ENCODE data around the gene SND1. TPM values are rescaled to one million over a fixed set of nuclear protein-coding genes. Genes with fewer than 3 reads are reported as not detected.
A peak's percentile ranks its signal among the peaks of the same experiment; 100 is the strongest.

The SND1 gene
- total and polyA plus RNA-seq, 12 donors, result 58.9 to 266 (median 132) TPM

DNA sequence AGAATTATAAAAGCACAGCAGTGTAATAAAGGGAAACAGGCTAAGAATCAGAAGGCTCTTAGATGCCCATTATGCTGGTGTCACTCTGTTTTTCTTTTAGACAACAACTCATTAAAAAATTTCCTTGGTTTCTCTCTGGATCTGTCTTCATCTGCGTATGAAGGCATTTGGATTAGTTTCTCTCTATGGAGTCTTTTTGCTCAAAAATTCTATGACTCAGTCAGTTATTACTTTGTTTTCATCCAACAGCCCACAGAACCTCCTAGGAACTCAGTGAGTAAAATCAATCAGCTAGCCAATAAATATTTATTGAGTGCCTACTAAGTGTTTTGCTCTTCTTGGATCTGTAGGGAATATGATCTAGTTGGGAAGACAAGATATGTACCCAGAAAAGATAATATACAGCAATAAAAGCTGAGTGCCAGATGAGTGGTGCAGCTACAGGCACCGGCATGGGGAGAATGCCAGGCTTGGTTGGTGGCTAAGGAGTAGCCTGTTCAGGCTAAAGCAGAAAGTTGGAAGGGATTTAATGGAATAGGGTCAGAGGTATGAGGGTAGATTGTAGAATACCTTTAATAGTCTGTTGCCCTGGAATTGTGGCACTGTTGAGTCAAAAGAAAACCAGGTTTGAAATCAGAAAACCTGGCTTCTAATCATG lies 223.1 kb downstream of the SND1 start:
- no peak overlapping the region for H3K4me3 ChIP-seq
- H3K27ac ChIP-seq, result peak overlapping the region in 3 of 5 donors; percentile 8 to 58 (median 27)
- H3K36me3 ChIP-seq (replicated peaks in 1 of 2), result no peaks in the 10 kb centered on the region
- intact Hi-C loops (cut with DNase I), result no loop called here
- DNase-seq, result no peak
- H3K27me3 ChIP-seq, result no peaks in the 10 kb centered on the region
- H3K9me3 ChIP-seq (replicated peaks in 1 of 3), result no peaks in the 10 kb centered on the region
- WGBS, 4 donors, result 77 to 86% (median 80%) methylated on average over 2 of the region's 2 CpGs
- TF ChIP-seq, protein P1, sequence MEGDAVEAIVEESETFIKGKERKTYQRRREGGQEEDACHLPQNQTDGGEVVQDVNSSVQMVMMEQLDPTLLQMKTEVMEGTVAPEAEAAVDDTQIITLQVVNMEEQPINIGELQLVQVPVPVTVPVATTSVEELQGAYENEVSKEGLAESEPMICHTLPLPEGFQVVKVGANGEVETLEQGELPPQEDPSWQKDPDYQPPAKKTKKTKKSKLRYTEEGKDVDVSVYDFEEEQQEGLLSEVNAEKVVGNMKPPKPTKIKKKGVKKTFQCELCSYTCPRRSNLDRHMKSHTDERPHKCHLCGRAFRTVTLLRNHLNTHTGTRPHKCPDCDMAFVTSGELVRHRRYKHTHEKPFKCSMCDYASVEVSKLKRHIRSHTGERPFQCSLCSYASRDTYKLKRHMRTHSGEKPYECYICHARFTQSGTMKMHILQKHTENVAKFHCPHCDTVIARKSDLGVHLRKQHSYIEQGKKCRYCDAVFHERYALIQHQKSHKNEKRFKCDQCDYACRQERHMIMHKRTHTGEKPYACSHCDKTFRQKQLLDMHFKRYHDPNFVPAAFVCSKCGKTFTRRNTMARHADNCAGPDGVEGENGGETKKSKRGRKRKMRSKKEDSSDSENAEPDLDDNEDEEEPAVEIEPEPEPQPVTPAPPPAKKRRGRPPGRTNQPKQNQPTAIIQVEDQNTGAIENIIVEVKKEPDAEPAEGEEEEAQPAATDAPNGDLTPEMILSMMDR (IDR thresholded peaks at IDR 0.05), result no peak
- no peak for TF ChIP-seq POLR2A (IDR thresholded peaks at IDR 0.05)
- peaks cover 18 to 27% of the 10 kb centered on the region in 2 donors for H3K4me1 ChIP-seq (replicated peaks in 1 of 2)

DNA sequence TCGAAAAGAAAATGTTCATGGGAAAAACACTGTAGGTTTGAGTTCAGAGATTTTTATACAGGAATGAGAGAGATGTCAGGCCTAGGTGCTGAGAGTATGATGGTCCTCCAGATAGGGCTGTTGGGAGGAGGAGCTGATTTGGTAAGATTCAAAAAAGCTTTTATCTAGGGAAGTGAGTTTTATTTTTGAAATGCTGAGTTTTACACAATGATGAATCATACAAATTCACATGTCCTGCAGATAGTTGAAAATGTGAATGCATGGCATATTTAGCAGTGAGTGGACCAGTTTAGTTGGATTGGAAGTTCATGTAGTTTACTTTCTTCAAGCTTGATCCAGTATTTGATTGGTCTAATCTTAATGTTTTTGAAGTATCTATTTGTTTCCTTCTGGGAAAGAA lies 224.4 kb downstream of the SND1 start:
- Histone ChIP-seq H3K36me3 (replicated peaks in 1 of 2) (no peaks in the 10 kb centered on the region), H3K4me3 (no peak overlapping the region), H3K9me3 (replicated peaks in 1 of 3) (no peaks in the 10 kb centered on the region), H3K27me3 (no peaks in the 10 kb centered on the region), H3K27ac (peak overlapping the region in 2 of 5 donors; percentile 27 to 58), H3K4me1 (replicated peaks in 1 of 2) (peaks cover 18 to 27% of the 10 kb centered on the region in 2 donors)
- TF ChIP-seq, protein P1 (IDR thresholded peaks at IDR 0.05), result no peak
- no peak for TF ChIP-seq POLR2A (IDR thresholded peaks at IDR 0.05)
- intact Hi-C loops (cut with DNase I), result no loop called here
- WGBS, 4 donors, result 79 to 93% (median 84%) methylated on average over 1 of the region's 1 CpG
- DNase-seq, result no peak

DNA sequence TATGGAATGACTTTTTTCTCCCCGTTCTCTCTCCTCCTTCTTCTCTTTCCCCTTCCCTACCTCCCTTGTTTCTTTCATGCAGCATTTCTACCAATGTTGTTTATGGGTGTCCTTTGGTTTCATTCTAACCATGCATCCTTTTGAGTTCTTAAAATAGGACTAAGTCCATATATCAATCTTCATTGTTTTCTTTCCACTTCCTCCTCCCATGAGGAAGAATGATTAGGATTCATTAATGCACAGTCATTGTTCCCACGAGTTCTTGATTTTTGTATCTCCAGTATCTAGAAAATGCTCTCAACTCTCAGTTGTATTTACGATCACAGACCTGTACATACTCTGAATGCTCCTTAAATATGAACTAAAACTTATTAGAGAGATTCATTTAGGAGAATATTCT lies 226.0 kb downstream of the SND1 start:
- TF ChIP-seq POLR2A (IDR thresholded peaks at IDR 0.05), result no peak
- TF ChIP-seq, protein P1 (IDR thresholded peaks at IDR 0.05), result no peak
- no peaks in the 10 kb centered on the region for H3K9me3 ChIP-seq (replicated peaks in 1 of 3)
- no peak for DNase-seq
- WGBS, 4 donors, result 74 to 87% (median 79%) methylated on average over 3 of the region's 3 CpGs
- H3K27ac ChIP-seq, result no peak overlapping the region
- no peaks in the 10 kb centered on the region for H3K36me3 ChIP-seq (replicated peaks in 1 of 2)
- intact Hi-C loops (cut with DNase I), result no loop called here
- H3K4me3 ChIP-seq, result no peak overlapping the region
- H3K27me3 ChIP-seq, result no peaks in the 10 kb centered on the region
- H3K4me1 ChIP-seq (replicated peaks in 1 of 2), result peaks cover 33 to 39% of the 10 kb centered on the region in 2 donors

DNA sequence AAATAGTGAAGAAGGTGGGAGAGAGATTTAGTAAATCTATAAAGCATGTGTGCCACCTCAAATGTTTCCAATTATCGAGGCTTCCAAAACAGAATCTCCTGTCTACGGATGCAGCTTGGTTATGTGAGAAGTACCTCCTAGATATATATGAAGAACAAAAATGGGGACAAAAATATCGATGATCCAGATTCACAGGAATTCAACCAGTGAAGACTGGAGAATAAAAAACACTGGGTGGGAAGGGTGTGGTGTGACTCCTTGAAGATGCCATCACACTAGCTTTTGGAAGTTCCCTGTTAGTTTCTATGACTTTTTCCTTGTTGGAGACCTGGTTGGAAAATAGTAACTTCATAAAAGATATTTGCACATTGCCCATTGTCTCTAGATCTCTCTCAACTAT lies 226.8 kb downstream of the SND1 start:
- 98 to 100% (median 99%) methylated on average over 3 of the region's 3 CpGs for WGBS, 4 donors
- Histone ChIP-seq H3K4me3 (no peak overlapping the region), H3K27me3 (no peaks in the 10 kb centered on the region), H3K9me3 (replicated peaks in 1 of 3) (no peaks in the 10 kb centered on the region), H3K36me3 (replicated peaks in 1 of 2) (no peaks in the 10 kb centered on the region), H3K4me1 (replicated peaks in 1 of 2) (peaks cover 33 to 48% of the 10 kb centered on the region in 2 donors), H3K27ac (no peak overlapping the region)
- TF ChIP-seq POLR2A (IDR thresholded peaks at IDR 0.05), result no peak
- TF ChIP-seq, protein P1 (IDR thresholded peaks at IDR 0.05), result no peak
- intact Hi-C loops (cut with DNase I), result no loop called here
- no peak for DNase-seq
